GM23338 (cell line): ENCODE data around the gene REEP3. TPM values are rescaled to one million over a fixed set of nuclear protein-coding genes. Genes with fewer than 3 reads are reported as not detected.

Source experiments
- ATAC-seq: fragments of 200-7000 bp; cut with Tn5 transposase; 3 replicates; pipeline ENCODE4 v1.9.1; 2020
- DNase-seq: peaks from one replicate; pipeline ENCODE4 v3.0.0-alpha.2; 2015; ENCODE audit warnings: low spot score
- H2AFZ ChIP-seq: fragments of 200-600 bp; sonication (generic); 2 replicates; pipeline ENCODE4 v1.8.0; 2016; ENCODE audit warnings: antibody characterized with exemption, mild to moderate bottlenecking, moderate library complexity
- H3F3A ChIP-seq: fragments of 200-600 bp; sonication (generic); replicated peaks from 2 replicates; pipeline ENCODE4 v1.8.0; 2017; ENCODE audit warnings: antibody characterized with exemption, mixed run types, low read depth
- H3K27ac ChIP-seq: fragments of 200-600 bp; sonication (generic); 2 replicates; pipeline ENCODE4 v1.6.1; 2016; ENCODE audit warnings: low read depth
- H3K27me3 ChIP-seq: fragments of 200-600 bp; sonication (generic); 2 replicates; pipeline ENCODE4 v1.8.0; 2016; ENCODE audit warnings: mild to moderate bottlenecking, mixed run types, moderate library complexity; ENCODE audit not compliant: insufficient read depth
- H3K36me3 ChIP-seq: fragments of 200-600 bp; sonication (generic); 2 replicates; pipeline ENCODE4 v1.8.0; 2016; ENCODE audit warnings: mild to moderate bottlenecking; ENCODE audit not compliant: insufficient read depth
- H3K4me1 ChIP-seq: fragments of 200-600 bp; sonication (generic); 2 replicates; pipeline ENCODE4 v1.8.0; 2016; ENCODE audit warnings: mild to moderate bottlenecking, moderate library complexity; ENCODE audit not compliant: insufficient read depth
- H3K4me2 ChIP-seq: fragments of 200-600 bp; sonication (generic); 2 replicates; pipeline ENCODE4 v1.7.1; 2017; ENCODE audit warnings: mixed run types
- H3K4me3 ChIP-seq: fragments of 200-600 bp; sonication (generic); 2 replicates; pipeline ENCODE4 v1.6.1; 2016; ENCODE audit warnings: mixed run types
- H3K79me2 ChIP-seq: fragments of 200-600 bp; sonication (generic); replicated peaks from 2 replicates; pipeline ENCODE4 v1.8.0; 2017; ENCODE audit warnings: mild to moderate bottlenecking; ENCODE audit not compliant: insufficient read depth
- H3K9me2 ChIP-seq: fragments of 200-600 bp; sonication (generic); 2 replicates; pipeline ENCODE4 v1.8.0; 2017; ENCODE audit not compliant: insufficient read depth
- H4K20me1 ChIP-seq: fragments of 200-600 bp; sonication (generic); replicated peaks from 2 replicates; pipeline ENCODE4 v1.8.0; 2017; ENCODE audit warnings: mild to moderate bottlenecking; ENCODE audit not compliant: insufficient read depth
- H3K27ac Mint-ChIP-seq: 2 replicates; pipeline ENCODE4 v1.8.0; 2020; ENCODE audit warnings: inconsistent platforms, mild to moderate bottlenecking, moderate library complexity, mixed read lengths
- H3K27me3 Mint-ChIP-seq: 3 replicates; pipeline ENCODE4 v1.8.0; 2022; ENCODE audit warnings: low read depth, mild to moderate bottlenecking, moderate library complexity, mixed read lengths, inconsistent platforms; ENCODE audit not compliant: insufficient read depth, poor library complexity
- H3K36me3 Mint-ChIP-seq: 3 replicates; pipeline ENCODE4 v1.8.0; 2021; ENCODE audit warnings: low read depth, mild to moderate bottlenecking, inconsistent platforms, moderate library complexity, mixed read lengths
- H3K4me1 Mint-ChIP-seq: 3 replicates; pipeline ENCODE4 v1.8.0; 2020; ENCODE audit warnings: mild to moderate bottlenecking, inconsistent platforms, mixed read lengths
- H3K4me3 Mint-ChIP-seq: 3 replicates; pipeline ENCODE4 v1.8.0; 2021; ENCODE audit warnings: moderate library complexity, mild to moderate bottlenecking, inconsistent platforms, mixed read lengths
- H3K9me3 Mint-ChIP-seq: 3 replicates; pipeline ENCODE4 v1.8.0; 2020; ENCODE audit warnings: moderate library complexity, mild to moderate bottlenecking, inconsistent platforms, mixed read lengths
- CREB1 ChIP-seq: fragments of 250-450 bp; sonication (Bioruptor Pico); IDR thresholded peaks from 2 replicates; pipeline ENCODE4 v1.5.0; 2020; ENCODE audit warnings: low read depth, mild to moderate bottlenecking, moderate library complexity
- EZH2 ChIP-seq: fragments of 200-600 bp; sonication (generic); IDR thresholded peaks from one replicate; pipeline ENCODE4 v1.8.0; 2017; ENCODE audit warnings: antibody characterized with exemption, mild to moderate bottlenecking, low read depth; ENCODE audit not compliant: unreplicated experiment
- EZH2phosphoT487 ChIP-seq: fragments of 200-600 bp; sonication (generic); IDR thresholded peaks from one replicate; pipeline ENCODE4 v1.8.1; 2018; ENCODE audit warnings: antibody characterized with exemption; ENCODE audit not compliant: unreplicated experiment
- NANOG ChIP-seq: IDR thresholded peaks from 2 replicates; pipeline ENCODE4 v1.6.1; 2016; ENCODE audit warnings: antibody characterized with exemption, borderline replicate concordance
- POLR2AphosphoS5 ChIP-seq: IDR thresholded peaks from 2 replicates; pipeline ENCODE4 v1.6.1; 2016; ENCODE audit warnings: antibody characterized with exemption, low read depth
- REST ChIP-seq: IDR thresholded peaks from one replicate; pipeline ENCODE4 v1.6.1; 2018; ENCODE audit warnings: antibody characterized with exemption; ENCODE audit not compliant: unreplicated experiment
- STAT1 ChIP-seq: IDR thresholded peaks from one replicate; pipeline ENCODE4 v1.6.1; 2016; ENCODE audit warnings: antibody characterized with exemption; ENCODE audit not compliant: unreplicated experiment
- ZNF114 ChIP-seq: fragments of 250-450 bp; sonication (Bioruptor Pico); IDR thresholded peaks from 2 replicates; pipeline ENCODE4 v1.5.0; 2020; ENCODE audit warnings: mild to moderate bottlenecking, moderate library complexity
- ZNF331 ChIP-seq: fragments of 250-450 bp; sonication (Bioruptor Pico); IDR thresholded peaks from 2 replicates; pipeline ENCODE4 v1.5.0; 2020; ENCODE audit warnings: low read depth, mild to moderate bottlenecking, moderate library complexity
- polyA plus RNA-seq: library from polyadenylated mRNA; unstranded; fragments of >200 nt; fragmentation: Nextera tagmentation; extraction: Ambion mirVana; gene quantifications from 2 replicates; pipeline ENCODE4 v1.2.1, GENCODE V29; 2016
- total RNA-seq: library from RNA; depleted of rRNA; stranded (reverse); fragments of >200 nt; shearing (Covaris generic); gene quantifications from 2 replicates; pipeline ENCODE4 v1.2.3, GENCODE V29; 2014
- TF ChIP-seq, protein P1 (sequence below): IDR thresholded peaks from 2 replicates; pipeline ENCODE4 v1.6.1; 2016; ENCODE audit warnings: antibody characterized with exemption
- TF ChIP-seq, protein P2 (sequence below), 2 experiments: fragments of 200-600 bp in 1 of 2; sonication (generic) in 1 of 2; conservative IDR thresholded peaks; 2 replicates each; pipeline versions ENCODE4 v1.5.1 to v1.6.1; 2016 to 2017; ENCODE audit warnings: antibody characterized with exemption in 2 of 2, low read depth in 2 of 2, mild to moderate bottlenecking in 2 of 2, moderate library complexity in 1 of 2

The REEP3 gene
- total and polyA plus RNA-seq, 2 experiments from 2014 or later: 29.5 to 48.7 TPM

DNA sequence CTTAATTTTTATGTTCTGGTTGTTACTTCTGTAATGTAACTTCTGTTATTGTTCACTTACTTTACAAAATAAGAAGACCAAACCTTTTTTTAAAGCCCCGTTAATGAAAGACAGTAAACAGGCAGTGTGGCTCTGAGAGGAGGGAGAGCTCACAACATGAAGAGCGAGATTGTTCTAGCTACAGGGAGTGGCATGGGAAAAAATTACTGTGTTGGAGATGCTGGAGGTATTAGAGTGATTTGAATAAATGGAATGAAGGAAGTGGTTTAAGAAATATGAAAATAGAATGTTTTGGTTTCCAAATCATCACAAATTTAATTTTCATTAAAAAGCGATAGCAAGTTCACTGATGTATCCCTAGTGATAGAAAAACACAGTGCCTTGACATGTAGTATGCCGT lies 31.8 kb downstream of the REEP3 start:
- peaks cover 12% of the 10 kb centered on the region; the same call in 1 of the 2 replicates for H3K4me1 ChIP-seq
- H3K4me2 ChIP-seq: no peak overlapping the region
- H3K27ac ChIP-seq: peak overlapping the region; percentile 21; the same call in 1 of the 2 replicates
- H3F3A ChIP-seq: no peaks in the 10 kb centered on the region
- Mint-ChIP-seq H3K27me3 (no peaks in the 10 kb centered on the region), H3K9me3 (no peaks in the 10 kb centered on the region), H3K4me1 (peaks cover 16% of the 10 kb centered on the region; the same call in 2 of the 3 replicates), H3K27ac (no peak overlapping the region), H3K4me3 (no peak overlapping the region), H3K36me3 (no peaks in the 10 kb centered on the region)
- H3K4me3 ChIP-seq: no peak overlapping the region
- no peak for TF ChIP-seq STAT1
- TF ChIP-seq ZNF114: no peak
- no peak for TF ChIP-seq ZNF331 (CRISPR knock-in tag)
- no peak for TF ChIP-seq EZH2
- no peak for ATAC-seq
- no peaks in the 10 kb centered on the region for H3K27me3 ChIP-seq
- H4K20me1 ChIP-seq: peaks cover 14% of the 10 kb centered on the region
- no peaks in the 10 kb centered on the region for H3K36me3 ChIP-seq
- H3K9me2 ChIP-seq: no peaks in the 10 kb centered on the region
- DNase-seq: no peak
- H2AFZ ChIP-seq: no peak overlapping the region
- peaks cover 91% of the 10 kb centered on the region for H3K79me2 ChIP-seq

GRCh38 chr10:63553473-63553872 lies 32.3 kb downstream of the REEP3 start:
- H3K4me3 ChIP-seq: no peak overlapping the region
- Mint-ChIP-seq H3K9me3 (no peaks in the 10 kb centered on the region), H3K4me3 (no peak overlapping the region), H3K36me3 (no peaks in the 10 kb centered on the region), H3K27ac (no peak overlapping the region), H3K4me1 (peaks cover 16% of the 10 kb centered on the region; the same call in 2 of the 3 replicates), H3K27me3 (no peaks in the 10 kb centered on the region)
- no peak overlapping the region for H3K27ac ChIP-seq
- H3K36me3 ChIP-seq: no peaks in the 10 kb centered on the region
- H3K4me2 ChIP-seq: no peak overlapping the region
- H4K20me1 ChIP-seq: peaks cover 14% of the 10 kb centered on the region
- no peaks in the 10 kb centered on the region for H3F3A ChIP-seq
- no peak overlapping the region for H2AFZ ChIP-seq
- peaks cover 12% of the 10 kb centered on the region; the same call in 1 of the 2 replicates for H3K4me1 ChIP-seq
- H3K27me3 ChIP-seq: no peaks in the 10 kb centered on the region
- peaks cover 91% of the 10 kb centered on the region for H3K79me2 ChIP-seq
- TF ChIP-seq EZH2 (no peak), REST (no peak)
- ATAC-seq (no peak), DNase-seq (no peak)
- no peaks in the 10 kb centered on the region for H3K9me2 ChIP-seq

DNA sequence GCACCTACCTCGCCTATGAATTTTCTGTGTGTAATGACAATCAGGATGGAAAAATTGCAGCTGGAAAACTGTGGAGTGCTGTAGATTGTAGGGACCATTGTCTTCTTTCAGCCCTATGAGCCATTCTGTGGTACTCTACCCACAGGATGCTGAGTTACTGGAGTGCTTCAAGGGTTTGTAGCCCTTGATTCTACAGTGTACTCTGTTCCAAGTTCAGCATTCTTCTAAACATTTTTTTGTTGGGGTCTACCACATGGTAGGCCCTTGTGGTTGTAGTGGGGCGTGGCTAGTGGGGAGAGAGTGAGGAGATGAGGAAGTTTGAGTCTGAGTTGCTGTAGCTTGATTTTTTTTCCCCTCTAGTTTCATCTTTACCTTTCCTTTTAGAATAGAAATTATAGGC lies 33.5 kb downstream of the REEP3 start:
- H3K27ac ChIP-seq: no peak overlapping the region
- no peaks in the 10 kb centered on the region for H3K9me3 Mint-ChIP-seq
- H4K20me1 ChIP-seq: peaks cover 11% of the 10 kb centered on the region
- H3K79me2 ChIP-seq: peaks cover 91% of the 10 kb centered on the region
- no peak overlapping the region for H3K4me3 Mint-ChIP-seq
- no peaks in the 10 kb centered on the region for H3K27me3 Mint-ChIP-seq
- peaks cover 16% of the 10 kb centered on the region; the same call in 2 of the 3 replicates for H3K4me1 Mint-ChIP-seq
- H3K4me1 ChIP-seq: peaks cover 12% of the 10 kb centered on the region; the same call in 1 of the 2 replicates
- no peaks in the 10 kb centered on the region for H3K27me3 ChIP-seq
- no peaks in the 10 kb centered on the region for H3K36me3 Mint-ChIP-seq
- no peak for ATAC-seq
- H3K27ac Mint-ChIP-seq: no peak overlapping the region
- no peak overlapping the region for H3K4me3 ChIP-seq
- no peak overlapping the region for H3K4me2 ChIP-seq
- H3K9me2 ChIP-seq: no peaks in the 10 kb centered on the region
- no peak overlapping the region for H2AFZ ChIP-seq
- DNase-seq: no peak
- H3K36me3 ChIP-seq: no peaks in the 10 kb centered on the region
- no peaks in the 10 kb centered on the region for H3F3A ChIP-seq
- TF ChIP-seq NANOG (no peak), ZNF331 (CRISPR knock-in tag) (no peak), POLR2AphosphoS5 (no peak), EZH2phosphoT487 (no peak), CREB1 (CRISPR knock-in tag) (no peak), STAT1 (no peak)
- TF ChIP-seq, protein P1, sequence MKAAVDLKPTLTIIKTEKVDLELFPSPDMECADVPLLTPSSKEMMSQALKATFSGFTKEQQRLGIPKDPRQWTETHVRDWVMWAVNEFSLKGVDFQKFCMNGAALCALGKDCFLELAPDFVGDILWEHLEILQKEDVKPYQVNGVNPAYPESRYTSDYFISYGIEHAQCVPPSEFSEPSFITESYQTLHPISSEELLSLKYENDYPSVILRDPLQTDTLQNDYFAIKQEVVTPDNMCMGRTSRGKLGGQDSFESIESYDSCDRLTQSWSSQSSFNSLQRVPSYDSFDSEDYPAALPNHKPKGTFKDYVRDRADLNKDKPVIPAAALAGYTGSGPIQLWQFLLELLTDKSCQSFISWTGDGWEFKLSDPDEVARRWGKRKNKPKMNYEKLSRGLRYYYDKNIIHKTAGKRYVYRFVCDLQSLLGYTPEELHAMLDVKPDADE: no peak
- TF ChIP-seq, protein P2, sequence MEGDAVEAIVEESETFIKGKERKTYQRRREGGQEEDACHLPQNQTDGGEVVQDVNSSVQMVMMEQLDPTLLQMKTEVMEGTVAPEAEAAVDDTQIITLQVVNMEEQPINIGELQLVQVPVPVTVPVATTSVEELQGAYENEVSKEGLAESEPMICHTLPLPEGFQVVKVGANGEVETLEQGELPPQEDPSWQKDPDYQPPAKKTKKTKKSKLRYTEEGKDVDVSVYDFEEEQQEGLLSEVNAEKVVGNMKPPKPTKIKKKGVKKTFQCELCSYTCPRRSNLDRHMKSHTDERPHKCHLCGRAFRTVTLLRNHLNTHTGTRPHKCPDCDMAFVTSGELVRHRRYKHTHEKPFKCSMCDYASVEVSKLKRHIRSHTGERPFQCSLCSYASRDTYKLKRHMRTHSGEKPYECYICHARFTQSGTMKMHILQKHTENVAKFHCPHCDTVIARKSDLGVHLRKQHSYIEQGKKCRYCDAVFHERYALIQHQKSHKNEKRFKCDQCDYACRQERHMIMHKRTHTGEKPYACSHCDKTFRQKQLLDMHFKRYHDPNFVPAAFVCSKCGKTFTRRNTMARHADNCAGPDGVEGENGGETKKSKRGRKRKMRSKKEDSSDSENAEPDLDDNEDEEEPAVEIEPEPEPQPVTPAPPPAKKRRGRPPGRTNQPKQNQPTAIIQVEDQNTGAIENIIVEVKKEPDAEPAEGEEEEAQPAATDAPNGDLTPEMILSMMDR (conservative IDR thresholded peaks at IDR 0.05; ENCODE audit: low read depth in 2 of 2): no peak
